ENCODE measurements around the gene XRN1.

XRN1 gene

DNA sequence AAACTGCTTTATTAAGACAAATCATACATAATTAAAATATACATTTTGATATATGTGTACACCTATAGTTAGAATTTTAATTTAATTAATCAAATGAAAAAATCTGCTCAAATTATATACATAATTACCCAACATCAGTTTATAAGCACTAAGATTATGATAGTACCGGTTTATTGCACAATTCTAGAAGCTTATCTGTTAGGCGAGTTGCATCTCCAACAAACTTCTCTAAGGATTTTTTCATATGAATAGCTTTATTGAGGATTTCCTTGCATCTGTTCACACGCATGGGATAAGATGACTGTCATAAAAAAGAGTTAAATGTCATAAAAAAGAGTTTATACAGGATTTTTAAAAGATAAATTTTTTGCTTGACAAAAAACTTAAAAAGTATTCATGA, 19.9 kb upstream of the XRN1 start:
- no peak for TF ChIP-seq FOXM1 (IDR thresholded peaks at IDR 0.05; ENCODE audit: borderline replicate concordance, low read depth)
- TF ChIP-seq EGR1 (IDR thresholded peaks at IDR 0.05) = no peak
- no peak for TF ChIP-seq CREB1 (IDR thresholded peaks at IDR 0.05; ENCODE audit: low read depth)
- TF ChIP-seq TAF1 (IDR thresholded peaks at IDR 0.05; ENCODE audit: low read depth) = no peak
- TF ChIP-seq, protein P1, sequence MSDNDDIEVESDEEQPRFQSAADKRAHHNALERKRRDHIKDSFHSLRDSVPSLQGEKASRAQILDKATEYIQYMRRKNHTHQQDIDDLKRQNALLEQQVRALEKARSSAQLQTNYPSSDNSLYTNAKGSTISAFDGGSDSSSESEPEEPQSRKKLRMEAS (IDR thresholded peaks at IDR 0.05) = no peak
- no peak for TF ChIP-seq ZBTB7A (IDR thresholded peaks at IDR 0.05; ENCODE audit: low read depth)
- no peak for TF ChIP-seq TEAD4 (IDR thresholded peaks at IDR 0.05)
- TF ChIP-seq EP300 (IDR thresholded peaks at IDR 0.05; ENCODE audit: borderline replicate concordance) = no peak
- no peak for TF ChIP-seq RAD21 (IDR thresholded peaks at IDR 0.05; ENCODE audit: low read depth)
- no peak for TF ChIP-seq REST (IDR thresholded peaks at IDR 0.05; ENCODE audit: low read depth)
- no peak for TF ChIP-seq TCF12 (IDR thresholded peaks at IDR 0.05; ENCODE audit: low read depth)
- TF ChIP-seq CEBPB (IDR thresholded peaks at IDR 0.05) = no peak
- no peak for TF ChIP-seq USF1 (IDR thresholded peaks at IDR 0.05)

GRCh38 chr3:142460689-142461088, 12.9 kb upstream of the XRN1 start:
- TF ChIP-seq, protein P1 (IDR thresholded peaks at IDR 0.05) = no peak
- no peak for TF ChIP-seq EP300 (IDR thresholded peaks at IDR 0.05; ENCODE audit: borderline replicate concordance)
- no peak for TF ChIP-seq EGR1 (IDR thresholded peaks at IDR 0.05)
- TF ChIP-seq CREB1 (IDR thresholded peaks at IDR 0.05; ENCODE audit: low read depth) = no peak
- no peak for TF ChIP-seq USF1 (IDR thresholded peaks at IDR 0.05)

DNA sequence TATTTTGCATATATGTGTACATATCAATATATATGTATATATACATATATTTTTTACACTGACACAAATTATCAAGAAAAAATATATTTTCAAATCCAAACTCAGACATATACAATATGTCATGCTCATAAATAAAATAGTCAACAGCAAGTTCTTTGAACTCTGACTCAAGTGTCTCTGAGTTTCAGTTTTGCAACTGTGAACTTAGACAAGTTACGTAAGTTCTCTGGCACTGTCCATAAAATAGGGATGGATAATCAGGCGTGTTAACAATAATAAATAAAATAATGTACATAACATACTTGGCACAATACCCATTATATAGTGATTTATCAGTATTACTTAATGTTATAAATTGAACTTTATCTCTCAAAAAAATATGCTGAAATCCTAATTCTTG, 12.1 kb upstream of the XRN1 start:
- no peak for TF ChIP-seq FOXM1 (IDR thresholded peaks at IDR 0.05; ENCODE audit: borderline replicate concordance, low read depth)
- TF ChIP-seq, protein P1 (IDR thresholded peaks at IDR 0.05) = no peak
- no peak for TF ChIP-seq CREB1 (IDR thresholded peaks at IDR 0.05; ENCODE audit: low read depth)
- no peak for TF ChIP-seq CEBPB (IDR thresholded peaks at IDR 0.05)
- no peak for TF ChIP-seq TEAD4 (IDR thresholded peaks at IDR 0.05)
- TF ChIP-seq NFIC (IDR thresholded peaks at IDR 0.05) = no peak
- no peak for TF ChIP-seq EP300 (IDR thresholded peaks at IDR 0.05; ENCODE audit: borderline replicate concordance)

DNA sequence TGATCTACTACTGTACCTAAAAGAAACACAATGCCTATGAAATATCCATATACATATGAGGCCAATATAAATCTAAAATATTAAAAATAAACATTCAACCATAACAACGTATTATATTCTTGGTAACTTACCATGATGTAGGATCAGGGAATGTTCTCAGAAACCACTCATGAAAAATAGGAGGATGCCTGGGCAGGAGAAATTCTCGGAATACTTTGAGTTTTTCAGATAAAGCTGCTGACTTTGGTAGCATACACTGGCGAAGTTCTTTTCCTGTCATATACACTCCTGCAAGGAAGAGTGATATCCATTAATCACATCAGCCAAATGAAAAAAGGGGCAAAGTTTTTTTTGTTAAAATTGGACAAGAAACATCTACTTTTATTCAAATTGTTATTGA, 11.3 kb upstream of the XRN1 start:
- TF ChIP-seq ZBTB7A (IDR thresholded peaks at IDR 0.05; ENCODE audit: low read depth) (no peak), NFIC (IDR thresholded peaks at IDR 0.05) (no peak), CREB1 (IDR thresholded peaks at IDR 0.05; ENCODE audit: low read depth) (no peak), YY1 (IDR thresholded peaks at IDR 0.05; ENCODE audit: low read depth) (no peak), EP300 (IDR thresholded peaks at IDR 0.05; ENCODE audit: borderline replicate concordance) (no peak), FOXM1 (IDR thresholded peaks at IDR 0.05; ENCODE audit: borderline replicate concordance, low read depth) (no peak), REST (IDR thresholded peaks at IDR 0.05; ENCODE audit: low read depth) (no peak), TEAD4 (IDR thresholded peaks at IDR 0.05) (no peak), RAD21 (IDR thresholded peaks at IDR 0.05; ENCODE audit: low read depth) (no peak), EGR1 (IDR thresholded peaks at IDR 0.05) (no peak), USF1 (IDR thresholded peaks at IDR 0.05) (no peak), CEBPB (IDR thresholded peaks at IDR 0.05) (no peak), TCF12 (IDR thresholded peaks at IDR 0.05; ENCODE audit: low read depth) (no peak), TAF1 (IDR thresholded peaks at IDR 0.05; ENCODE audit: low read depth) (no peak)
- TF ChIP-seq, protein P1 (IDR thresholded peaks at IDR 0.05) = no peak

GRCh38 chr3:142450881-142451280, 3.0 kb upstream of the XRN1 start:
- TF ChIP-seq, protein P1 (IDR thresholded peaks at IDR 0.05) = no peak
- no peak for TF ChIP-seq ZBTB7A (IDR thresholded peaks at IDR 0.05; ENCODE audit: low read depth)
- no peak for TF ChIP-seq CEBPB (IDR thresholded peaks at IDR 0.05)
- TF ChIP-seq EGR1 (IDR thresholded peaks at IDR 0.05) = no peak
- no peak for TF ChIP-seq FOXM1 (IDR thresholded peaks at IDR 0.05; ENCODE audit: borderline replicate concordance, low read depth)
- TF ChIP-seq YY1 (IDR thresholded peaks at IDR 0.05; ENCODE audit: low read depth) = no peak

Data from Ishikawa (cell line).